ENCODE results near the gene HASPIN. TPM values are rescaled to one million over a fixed set of nuclear protein-coding genes. Genes with fewer than 3 reads are reported as not detected.
"Not testable (repeated sequence)": the region's sequence is repeated elsewhere in the genome, so short reads cannot be mapped to it uniquely, and the experiment has no call there.

Gene HASPIN
- total RNA-seq, 1 donor from 2014 or later, result 0.68 TPM

DNA sequence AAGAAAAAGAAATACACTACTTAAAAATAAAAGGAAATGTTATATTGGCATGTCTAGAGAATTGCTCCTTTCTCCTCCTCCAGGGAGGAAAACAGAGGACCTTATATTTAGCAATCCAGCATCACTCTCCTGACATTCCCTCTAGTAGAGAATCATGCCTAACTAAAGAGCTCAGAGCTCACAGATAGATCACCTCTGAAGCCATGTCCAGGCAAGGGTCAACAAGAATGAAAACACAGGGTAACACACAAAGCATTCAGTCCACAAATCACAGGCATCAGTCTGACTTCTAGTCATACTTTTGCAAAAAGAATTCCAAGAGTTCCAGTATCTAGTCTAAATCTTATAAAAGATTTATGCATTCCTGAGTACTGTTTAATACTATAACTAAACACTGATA is 4.4 kb upstream of the HASPIN start:
- no peak for TF ChIP-seq CTCF (IDR thresholded peaks at IDR 0.05)
- Histone ChIP-seq H3K9me3 (no peaks in the 10 kb centered on the region), H3K4me3 (no peak overlapping the region), H3K27me3 (ENCODE audit: low read depth) (no peaks in the 10 kb centered on the region), H3K27ac (no peak overlapping the region), H3K4me1 (peaks cover 45% of the 10 kb centered on the region), H3K36me3 (peaks cover 51% of the 10 kb centered on the region)
- ATAC-seq (no peak), DNase-seq (no peak)
- intact Hi-C loops (cut with DNase I), result no loop called here

DNA sequence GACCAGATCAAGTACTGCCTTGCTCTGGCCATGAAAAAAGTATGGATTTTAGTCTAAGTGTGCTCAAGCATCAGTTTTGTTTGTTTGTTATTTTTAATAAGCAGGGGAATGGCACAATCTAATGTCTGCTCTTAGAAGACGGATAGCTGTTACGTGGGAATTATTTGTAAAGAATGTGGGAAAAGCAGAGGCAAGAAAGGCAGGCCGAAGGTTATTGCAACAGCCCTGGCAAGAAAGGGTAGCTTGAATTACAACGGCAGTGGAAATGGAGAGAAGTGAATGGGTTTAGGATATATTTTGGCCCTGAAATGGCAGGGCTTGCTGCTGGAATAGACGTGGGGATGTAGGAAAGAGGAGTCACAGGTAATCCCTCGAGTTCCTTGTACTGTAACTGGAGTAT is 987 bp upstream of the HASPIN start:
- TF ChIP-seq CTCF (IDR thresholded peaks at IDR 0.05), result no peak
- H3K27ac ChIP-seq, result peak overlapping the region; percentile 90
- intact Hi-C loops (cut with DNase I), result no loop called here

DNA sequence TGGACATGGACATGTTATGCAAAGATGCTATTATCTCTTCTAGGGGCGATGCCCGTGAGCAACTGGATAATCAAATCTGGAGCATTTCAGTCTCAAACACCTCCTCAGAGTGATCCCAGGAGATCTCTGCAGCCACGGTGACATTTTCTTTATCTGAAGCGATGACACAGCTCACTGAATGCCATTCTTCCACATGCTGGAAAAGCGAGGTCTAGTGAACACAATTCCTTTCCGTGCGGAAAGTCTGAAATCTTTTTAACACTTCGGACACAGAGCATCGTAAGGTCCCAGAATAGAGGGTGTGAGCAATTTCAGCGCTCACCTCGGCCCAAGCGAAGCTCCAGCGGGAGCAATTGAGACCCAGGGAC is 531 bp upstream of the HASPIN start:
- Histone ChIP-seq H3K4me1 (peaks cover 49% of the 10 kb centered on the region), H3K27ac (peak overlapping the region; percentile 90), H3K27me3 (ENCODE audit: low read depth) (no peaks in the 10 kb centered on the region), H3K36me3 (peaks cover 11% of the 10 kb centered on the region), H3K4me3 (peak overlapping the region; percentile 92), H3K9me3 (no peaks in the 10 kb centered on the region)
- ATAC-seq, result no peak
- no peak for DNase-seq
- intact Hi-C loops (cut with DNase I), result no loop called here
- no peak for TF ChIP-seq CTCF (IDR thresholded peaks at IDR 0.05)

More for the DNA sequence above, 987 bp upstream of the HASPIN start:
- Histone ChIP-seq H3K36me3 (peaks cover 16% of the 10 kb centered on the region), H3K4me1 (peaks cover 49% of the 10 kb centered on the region), H3K27me3 (ENCODE audit: low read depth) (no peaks in the 10 kb centered on the region), H3K4me3 (peak overlapping the region; percentile 92), H3K9me3 (no peaks in the 10 kb centered on the region)
- DNase-seq (no peak), ATAC-seq (no peak)

DNA sequence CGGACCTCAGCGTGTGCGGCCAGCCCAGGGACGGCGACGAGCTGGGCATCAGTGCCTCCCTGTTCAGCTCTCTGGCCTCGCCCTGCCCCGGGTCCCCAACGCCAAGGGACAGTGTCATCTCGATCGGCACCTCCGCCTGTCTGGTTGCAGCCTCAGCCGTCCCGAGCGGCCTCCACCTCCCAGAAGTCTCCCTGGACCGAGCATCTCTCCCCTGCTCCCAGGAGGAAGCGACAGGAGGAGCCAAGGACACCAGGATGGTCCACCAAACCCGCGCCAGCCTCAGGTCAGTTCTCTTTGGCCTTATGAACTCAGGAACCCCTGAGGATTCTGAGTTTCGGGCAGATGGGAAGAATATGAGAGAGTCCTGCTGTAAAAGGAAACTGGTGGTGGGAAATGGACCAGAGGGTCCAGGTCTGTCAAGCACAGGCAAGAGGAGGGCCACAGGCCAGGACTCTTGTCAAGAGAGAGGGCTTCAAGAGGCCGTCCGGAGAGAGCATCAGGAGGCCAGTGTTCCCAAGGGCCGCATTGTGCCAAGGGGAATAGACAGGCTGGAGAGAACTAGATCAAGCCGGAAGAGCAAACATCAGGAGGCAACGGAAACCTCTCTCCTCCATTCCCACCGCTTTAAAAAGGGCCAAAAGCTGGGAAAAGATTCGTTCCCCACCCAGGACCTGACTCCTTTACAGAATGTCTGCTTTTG is 825 bp downstream of the HASPIN start:
- H3K27me3 ChIP-seq (ENCODE audit: low read depth), result no peaks in the 10 kb centered on the region
- intact Hi-C loops (cut with DNase I), result no loop called here
- peak overlapping the region; percentile 92 for H3K4me3 ChIP-seq
- H3K36me3 ChIP-seq, result no peaks in the 10 kb centered on the region
- H3K9me3 ChIP-seq, result no peaks in the 10 kb centered on the region
- ATAC-seq (no peak), DNase-seq (peak; percentile 49)
- H3K27ac ChIP-seq, result peak overlapping the region; percentile 90
- no peak for TF ChIP-seq CTCF (IDR thresholded peaks at IDR 0.05)
- H3K4me1 ChIP-seq, result peaks cover 44% of the 10 kb centered on the region

- intact Hi-C loops (cut with DNase I), result no loop called here
- H3K27ac ChIP-seq, result no peak overlapping the region
- no peaks in the 10 kb centered on the region for H3K36me3 ChIP-seq
- peaks cover 19% of the 10 kb centered on the region for H3K4me1 ChIP-seq
- H3K9me3 ChIP-seq, result no peaks in the 10 kb centered on the region
- H3K27me3 ChIP-seq (ENCODE audit: low read depth), result no peaks in the 10 kb centered on the region
- no peak for ATAC-seq
- no peak for DNase-seq
- H3K4me3 ChIP-seq, result no peak overlapping the region
- no peak for TF ChIP-seq CTCF (IDR thresholded peaks at IDR 0.05)
Measured at GRCh38 chr17:3727041-3727440, 3.3 kb downstream of the HASPIN start.

DNA sequence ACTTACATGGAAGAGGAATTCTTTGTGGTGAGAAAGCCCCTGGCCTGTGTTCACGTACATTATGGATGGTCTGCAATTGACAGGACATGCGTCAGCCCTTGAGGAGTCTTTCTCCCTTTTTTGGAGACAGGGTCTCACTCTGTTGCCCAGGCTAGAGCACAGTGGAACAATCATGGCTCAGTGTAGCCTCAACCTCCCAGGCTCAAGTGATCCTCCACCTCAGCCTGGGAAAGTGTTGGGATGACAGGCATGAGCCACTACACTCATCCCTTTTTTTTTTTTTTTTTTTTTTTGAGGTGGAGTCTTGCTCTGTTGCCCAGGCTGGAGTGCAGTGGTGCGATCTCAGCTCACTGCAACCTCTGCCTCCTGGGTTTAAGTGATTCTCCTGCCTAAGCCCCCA is 4.4 kb downstream of the HASPIN start:
- H3K36me3 ChIP-seq; ATAC-seq; H3K27ac ChIP-seq; DNase-seq; H3K9me3 ChIP-seq; intact Hi-C loops (cut with DNase I); H3K27me3 ChIP-seq (ENCODE audit: low read depth); H3K4me3 ChIP-seq; H3K4me1 ChIP-seq: not testable (repeated sequence)
